Esophagus muscularis mucosa (tissue), 3 donors: Measurements from ENCODE around the gene HS6ST1.
"Not testable (repeated sequence)": the region's sequence is repeated elsewhere in the genome, so short reads cannot be mapped to it uniquely, and the experiment has no call there.

ENCODE experiments used
- CTCF ChIP-seq, 3 experiments: fragments of 200-600 bp in 2 of 3; fragments of 450-650 bp in 1 of 3; sonication (generic) in 2 of 3; IDR thresholded peaks; one replicate each; pipeline ENCODE4 v1.5.1; 2017 to 2019; ENCODE audit warnings: antibody characterized with exemption in 3 of 3, mild to moderate bottlenecking in 2 of 3, moderate library complexity in 1 of 3
- POLR2AphosphoS5 ChIP-seq, 2 donors: sonication (generic); formaldehyde crosslinking; IDR thresholded peaks; one replicate each; pipeline ENCODE4 v1.6.1; 2017; ENCODE audit warnings: antibody characterized with exemption in 2 of 2

GRCh38 chr2:128252086-128252485 lies 66.6 kb downstream of the HS6ST1 start:
- not testable (repeated sequence) for TF ChIP-seq CTCF, POLR2AphosphoS5 (IDR thresholded peaks at IDR 0.05)
